ENCODE data around the gene ERLIN1. TPM values are rescaled to one million over a fixed set of nuclear protein-coding genes. Genes with fewer than 3 reads are reported as not detected.

ERLIN1 gene
- total and polyA plus RNA-seq, 2 experiments from 2014 or later, result 32.2 to 63.3 TPM

DNA sequence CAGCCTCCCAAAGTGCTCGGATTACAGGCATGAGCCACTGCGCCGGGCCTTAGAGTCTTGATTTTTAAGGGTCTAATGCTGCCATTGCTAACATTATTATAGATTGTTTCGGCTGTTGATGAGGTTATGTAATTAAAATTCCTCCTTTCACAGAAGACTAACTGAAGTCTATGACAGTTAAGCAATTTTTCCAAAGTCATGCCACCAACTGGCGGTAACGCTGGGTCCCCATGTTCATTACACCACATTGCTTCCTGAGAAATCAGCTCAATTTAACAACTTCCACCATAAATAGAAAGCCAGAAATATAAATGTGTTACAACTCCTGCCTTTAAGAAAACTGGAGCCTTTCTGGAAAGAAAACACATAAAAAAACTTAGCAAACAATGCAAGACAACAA is 3.5 kb downstream of the ERLIN1 start:
- Histone ChIP-seq H3K9me2 (ENCODE audit: insufficient read depth) (no peaks in the 10 kb centered on the region), H3K9ac (no peak overlapping the region), H3F3A (ENCODE audit: insufficient read depth) (peaks cover 27% of the 10 kb centered on the region), H3K9me3 (ENCODE audit: low read depth) (no peaks in the 10 kb centered on the region), H3K36me3 (ENCODE audit: low read depth) (peaks cover 17% of the 10 kb centered on the region; the same call in 1 of the 2 replicates), H4K20me1 (ENCODE audit: insufficient read depth) (no peaks in the 10 kb centered on the region), H2AFZ (no peak overlapping the region), H3K27me3 (replicated peaks; ENCODE audit: insufficient read depth) (no peaks in the 10 kb centered on the region), H3K4me2 (ENCODE audit: unreplicated experiment) (no peak overlapping the region), H3K4me1 (ENCODE audit: insufficient read depth) (peaks cover 33% of the 10 kb centered on the region), H3K4me3 (no peak overlapping the region), H3K79me2 (ENCODE audit: insufficient read depth) (peaks cover 62% of the 10 kb centered on the region), H3K27ac (no peak overlapping the region)
- TF ChIP-seq EZH2phosphoT487 (IDR thresholded peaks at IDR 0.05; ENCODE audit: insufficient read depth, low read depth) (no peak), EZH2 (IDR thresholded peaks at IDR 0.05; ENCODE audit: insufficient read depth, poor library complexity, severe bottlenecking) (no peak)
- 94 to 99% methylated on average over 6 of the region's 6 CpGs for WGBS, 2 experiments (ENCODE audit: low coverage in 1 of 2, low lambda C conversion rate in 2 of 2, missing lambda C conversion rate in 2 of 2)
- in situ Hi-C loops (cut with MboI), result no loop called here
- DNase-seq, result no peak

DNA sequence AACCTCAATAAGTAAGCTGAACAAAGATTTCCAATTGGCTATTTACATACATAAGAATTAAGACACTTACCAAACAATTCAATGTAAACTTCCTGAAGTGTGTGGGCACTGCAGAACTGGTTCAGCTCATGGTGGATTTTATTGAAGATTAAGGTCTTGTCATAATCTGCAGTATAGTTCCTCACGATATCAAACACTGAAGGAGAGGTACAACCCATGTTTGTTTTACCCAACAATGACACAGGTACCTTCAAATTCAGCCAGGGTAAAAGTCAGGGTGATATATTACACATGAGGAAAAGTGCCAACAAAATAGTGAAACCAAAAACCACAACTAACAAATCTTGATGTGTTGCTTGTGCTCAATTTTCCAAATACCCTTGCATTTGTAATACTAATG is 10.0 kb downstream of the ERLIN1 start:
- no peak overlapping the region for H3K27ac ChIP-seq
- peaks cover 37% of the 10 kb centered on the region; the same call in 1 of the 2 replicates for H3K36me3 ChIP-seq (ENCODE audit: low read depth)
- no peak overlapping the region for H3K4me3 ChIP-seq
- peaks cover 10% of the 10 kb centered on the region for H3K4me1 ChIP-seq (ENCODE audit: insufficient read depth)
- H3K9me3 ChIP-seq (ENCODE audit: low read depth), result no peaks in the 10 kb centered on the region
- in situ Hi-C loops (cut with MboI), result no loop called here
- no peaks in the 10 kb centered on the region for H3K9me2 ChIP-seq (ENCODE audit: insufficient read depth)
- 62 to 65% methylated on average over 1 of the region's 1 CpG for WGBS, 2 experiments (ENCODE audit: low coverage in 1 of 2, low lambda C conversion rate in 2 of 2, missing lambda C conversion rate in 2 of 2)
- H3K79me2 ChIP-seq (ENCODE audit: insufficient read depth), result peaks cover 33% of the 10 kb centered on the region
- H3F3A ChIP-seq (ENCODE audit: insufficient read depth), result peaks cover 5% of the 10 kb centered on the region; the same call in 1 of the 2 replicates
- H2AFZ ChIP-seq, result no peak overlapping the region
- TF ChIP-seq EZH2 (IDR thresholded peaks at IDR 0.05; ENCODE audit: insufficient read depth, poor library complexity, severe bottlenecking) (no peak), EZH2phosphoT487 (IDR thresholded peaks at IDR 0.05; ENCODE audit: insufficient read depth, low read depth) (no peak)
- no peak overlapping the region for H3K9ac ChIP-seq
- H3K27me3 ChIP-seq (replicated peaks; ENCODE audit: insufficient read depth), result no peaks in the 10 kb centered on the region
- no peak overlapping the region for H3K4me2 ChIP-seq (ENCODE audit: unreplicated experiment)
- no peak for DNase-seq
- no peaks in the 10 kb centered on the region for H4K20me1 ChIP-seq (ENCODE audit: insufficient read depth)

DNA sequence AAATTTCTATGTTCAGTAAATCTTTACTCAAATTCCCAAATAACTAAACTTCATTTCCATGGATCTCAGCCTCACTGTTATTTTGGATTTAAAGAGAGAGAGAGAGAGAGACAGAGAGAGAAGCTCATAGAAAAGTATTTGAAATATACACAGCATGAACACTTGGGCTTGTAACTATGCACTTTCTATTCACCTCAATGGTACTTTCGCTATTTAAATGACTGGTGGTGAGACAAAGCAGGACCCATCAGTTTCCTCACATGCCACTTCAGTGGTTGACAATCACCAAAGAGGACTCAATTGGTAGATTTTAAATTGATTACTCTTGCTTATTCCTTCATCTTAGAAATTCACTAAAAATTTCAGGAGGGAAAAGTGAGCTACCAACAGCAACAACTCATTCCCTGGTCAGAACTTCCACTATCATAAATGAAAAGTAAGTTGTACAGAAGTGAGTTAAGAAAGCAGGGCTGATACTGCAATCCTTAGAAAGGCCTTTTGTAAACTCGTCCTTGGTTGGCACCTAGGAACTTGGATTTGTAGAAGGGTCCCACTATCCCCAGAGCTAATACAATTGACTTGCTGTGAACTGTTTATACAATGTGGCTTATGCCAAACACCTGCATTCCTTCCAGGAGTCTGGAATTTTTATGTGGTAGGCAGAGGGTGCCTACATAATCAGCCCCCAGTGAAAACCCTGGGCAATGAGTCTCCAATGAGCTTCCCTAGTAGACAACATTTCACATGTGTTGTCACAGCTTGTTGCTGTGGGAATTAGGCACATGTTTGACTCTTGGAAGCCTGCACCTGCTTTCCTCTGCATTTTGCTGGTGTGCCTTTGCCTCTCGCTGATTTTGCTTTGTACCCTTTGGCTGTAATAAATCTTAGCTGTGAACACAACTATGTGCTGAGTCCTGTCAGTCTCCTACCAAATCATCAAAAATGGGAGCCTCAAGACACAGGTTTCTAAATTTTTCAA is 10.8 kb downstream of the ERLIN1 start:
- no peak overlapping the region for H3K4me2 ChIP-seq (ENCODE audit: unreplicated experiment)
- H3K36me3 ChIP-seq (ENCODE audit: low read depth), result peaks cover 34% of the 10 kb centered on the region; the same call in 1 of the 2 replicates
- no peak for DNase-seq
- WGBS, 2 experiments (ENCODE audit: low coverage in 1 of 2, low lambda C conversion rate in 2 of 2, missing lambda C conversion rate in 2 of 2), result 98% methylated on average over 3 of the region's 3 CpGs
- H3K4me3 ChIP-seq, result no peak overlapping the region
- peaks cover 3% of the 10 kb centered on the region; the same call in 1 of the 2 replicates for H3F3A ChIP-seq (ENCODE audit: insufficient read depth)
- no peak overlapping the region for H3K27ac ChIP-seq
- no peaks in the 10 kb centered on the region for H3K9me2 ChIP-seq (ENCODE audit: insufficient read depth)
- no peak overlapping the region for H2AFZ ChIP-seq
- no peaks in the 10 kb centered on the region for H3K27me3 ChIP-seq (replicated peaks; ENCODE audit: insufficient read depth)
- in situ Hi-C loops (cut with MboI), result no loop called here
- no peaks in the 10 kb centered on the region for H3K9me3 ChIP-seq (ENCODE audit: low read depth)
- H3K79me2 ChIP-seq (ENCODE audit: insufficient read depth), result peaks cover 41% of the 10 kb centered on the region
- H3K9ac ChIP-seq, result no peak overlapping the region
- no peaks in the 10 kb centered on the region for H4K20me1 ChIP-seq (ENCODE audit: insufficient read depth)
- TF ChIP-seq EZH2 (IDR thresholded peaks at IDR 0.05; ENCODE audit: insufficient read depth, poor library complexity, severe bottlenecking) (no peak), EZH2phosphoT487 (IDR thresholded peaks at IDR 0.05; ENCODE audit: insufficient read depth, low read depth) (no peak)
- H3K4me1 ChIP-seq (ENCODE audit: insufficient read depth), result peaks cover 10% of the 10 kb centered on the region

- DNase-seq, result no peak
- in situ Hi-C loops (cut with MboI), result no loop called here
Observed at GRCh38 chr10:100173035-100173434, 12.8 kb downstream of the ERLIN1 start.

More at GRCh38 chr10:100173035-100173434, 12.8 kb downstream of the ERLIN1 start:
- Histone ChIP-seq H4K20me1 (ENCODE audit: insufficient read depth) (no peaks in the 10 kb centered on the region), H3K9me3 (ENCODE audit: low read depth) (no peaks in the 10 kb centered on the region), H3K79me2 (ENCODE audit: insufficient read depth) (peaks cover 39% of the 10 kb centered on the region), H3K9me2 (ENCODE audit: insufficient read depth) (no peaks in the 10 kb centered on the region), H2AFZ (no peak overlapping the region), H3K4me3 (no peak overlapping the region), H3K27ac (no peak overlapping the region), H3K4me1 (ENCODE audit: insufficient read depth) (no peaks in the 10 kb centered on the region), H3F3A (ENCODE audit: insufficient read depth) (no peaks in the 10 kb centered on the region), H3K27me3 (replicated peaks; ENCODE audit: insufficient read depth) (no peaks in the 10 kb centered on the region), H3K36me3 (ENCODE audit: low read depth) (peaks cover 28% of the 10 kb centered on the region; the same call in 1 of the 2 replicates), H3K4me2 (ENCODE audit: unreplicated experiment) (no peak overlapping the region), H3K9ac (no peak overlapping the region)
- TF ChIP-seq EZH2 (IDR thresholded peaks at IDR 0.05; ENCODE audit: insufficient read depth, poor library complexity, severe bottlenecking), result no peak
- no peak for TF ChIP-seq EZH2phosphoT487 (IDR thresholded peaks at IDR 0.05; ENCODE audit: insufficient read depth, low read depth)
- 98% methylated on average over 6 of the region's 6 CpGs for WGBS, 2 experiments (ENCODE audit: low coverage in 1 of 2, low lambda C conversion rate in 2 of 2, missing lambda C conversion rate in 2 of 2)
